ENCODE data around the gene EP300. TPM values are rescaled to one million over a fixed set of nuclear protein-coding genes. Genes with fewer than 3 reads are reported as not detected.
A peak's percentile ranks its signal among the peaks of the same experiment; 100 is the strongest.
"Not testable (repeated sequence)": the region's sequence is repeated elsewhere in the genome, so short reads cannot be mapped to it uniquely, and the experiment has no call there.

EP300 gene
- 27.4 TPM for polyA plus RNA-seq (2012; ENCODE audit: insufficient read depth, insufficient read length)

- H3K4me3 ChIP-seq (ENCODE audit: low read length), result peak within 1 kb of the TSS; percentile 70
- DNase-seq (ENCODE audit: low read depth, low spot score), result peak; percentile 78
Observed at GRCh38 chr22:41092023-41092817, at the start of gene EP300. TSS of gene EP300 (plus strand) at chr22:41092592. CDS start at chr22:41093005, 413 bp downstream.

- DNase-seq (ENCODE audit: low read depth, low spot score), result no peak
- no peak overlapping the region for H3K4me3 ChIP-seq (ENCODE audit: low read length)
Observed at GRCh38 chr22:41043722-41044121, 48.7 kb upstream of the EP300 start.

GRCh38 chr22:41045575-41045974, 46.8 kb upstream of the EP300 start:
- DNase-seq (ENCODE audit: low read depth, low spot score), result peak; percentile 32
- not testable (repeated sequence) for H3K4me3 ChIP-seq (ENCODE audit: low read length)

GRCh38 chr22:41047801-41048211, 44.6 kb upstream of the EP300 start:
- no peak for DNase-seq (ENCODE audit: low read depth, low spot score)

DNA sequence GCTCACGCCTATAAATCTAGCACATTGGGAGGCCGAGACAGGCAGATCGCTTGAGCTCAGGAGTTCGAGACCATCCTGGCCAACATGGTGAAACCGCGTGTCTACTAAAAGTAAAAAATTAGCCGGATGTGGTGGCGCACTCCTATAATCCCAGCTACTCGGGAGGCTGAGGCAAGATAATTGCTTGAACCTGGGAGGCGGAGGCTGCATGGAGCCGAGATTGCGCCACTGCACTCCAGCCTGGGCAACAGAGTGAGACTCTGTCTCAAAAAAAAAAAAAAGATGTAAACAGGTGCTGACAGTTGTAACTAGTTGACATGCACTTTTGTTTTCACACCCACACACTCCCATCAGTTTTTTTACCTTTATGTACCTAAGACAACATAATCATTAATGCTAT, 44.0 kb upstream of the EP300 start:
- H3K4me3 ChIP-seq (ENCODE audit: low read length); DNase-seq (ENCODE audit: low read depth, low spot score): not testable (repeated sequence)

More at GRCh38 chr22:41047801-41048211, 44.6 kb upstream of the EP300 start:
- no peak overlapping the region for H3K4me3 ChIP-seq (ENCODE audit: low read length)

- no peak for DNase-seq (ENCODE audit: low read depth, low spot score)
Observed at GRCh38 chr22:41048791-41049717, 43.3 kb upstream of the EP300 start.

GRCh38 chr22:41049795-41050194, 42.6 kb upstream of the EP300 start:
- H3K4me3 ChIP-seq (ENCODE audit: low read length); DNase-seq (ENCODE audit: low read depth, low spot score): not testable (repeated sequence)

More at GRCh38 chr22:41048791-41049717, 43.3 kb upstream of the EP300 start:
- H3K4me3 ChIP-seq (ENCODE audit: low read length), result no peak overlapping the region

DNA sequence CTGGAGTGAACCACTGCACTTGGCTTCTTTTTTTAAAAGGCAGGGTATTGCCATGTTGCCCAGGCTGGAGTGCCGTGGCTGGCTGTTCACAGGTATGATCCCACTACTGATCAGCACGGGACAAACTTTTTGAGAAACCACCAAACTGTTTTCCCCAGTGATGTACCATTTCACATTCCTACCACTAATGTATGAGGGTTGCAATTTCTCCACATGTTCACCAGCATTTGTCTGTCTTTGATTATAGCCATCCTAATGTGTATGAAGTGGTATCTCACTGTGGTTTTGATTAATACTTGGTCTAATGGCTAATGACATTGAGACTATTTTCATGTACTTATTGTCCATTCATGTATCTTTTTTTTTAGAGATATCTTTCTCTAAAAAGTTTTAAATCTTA, 41.5 kb upstream of the EP300 start:
- no peak overlapping the region for H3K4me3 ChIP-seq (ENCODE audit: low read length)
- DNase-seq (ENCODE audit: low read depth, low spot score), result no peak

DNA sequence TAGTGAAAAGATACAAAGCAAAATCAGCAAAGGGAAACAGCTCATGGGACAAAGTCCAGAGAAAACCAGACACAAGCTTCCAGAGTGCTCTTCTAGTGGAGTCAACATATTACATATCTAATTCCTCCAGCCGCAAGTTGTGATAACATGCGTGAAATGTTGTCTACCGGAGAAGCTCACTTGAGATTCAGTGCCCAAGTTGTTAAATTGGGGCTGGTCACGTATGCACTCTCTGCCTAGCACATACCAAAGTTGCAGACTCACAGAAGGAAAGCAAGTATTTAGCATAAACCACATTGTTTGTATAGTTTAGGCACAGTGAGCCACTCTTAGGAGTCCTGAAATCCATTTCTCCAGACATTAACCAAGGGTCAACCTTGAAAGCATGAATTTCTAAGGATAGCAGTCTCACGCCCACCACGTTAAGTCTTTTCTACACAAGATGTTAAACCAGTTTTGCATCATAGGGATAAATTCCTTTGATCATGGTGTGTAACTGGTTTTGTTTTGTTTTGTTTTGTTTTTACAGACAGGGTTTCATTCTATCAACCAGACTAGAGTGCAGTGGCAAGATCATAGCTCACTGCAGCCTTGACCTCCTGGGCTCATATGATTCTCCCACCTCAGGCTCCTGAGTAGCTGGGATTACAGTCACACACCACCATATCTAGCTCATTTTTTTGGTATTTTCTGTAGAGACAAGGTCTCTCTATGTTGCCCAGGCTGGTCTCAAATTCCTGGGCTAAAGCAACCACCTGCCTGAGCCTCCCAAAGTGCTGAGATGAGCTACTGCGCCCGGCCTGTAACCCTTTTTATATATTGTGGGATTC, 39.5 kb upstream of the EP300 start:
- DNase-seq (ENCODE audit: low read depth, low spot score), result no peak
- no peak overlapping the region for H3K4me3 ChIP-seq (ENCODE audit: low read length)

DNA sequence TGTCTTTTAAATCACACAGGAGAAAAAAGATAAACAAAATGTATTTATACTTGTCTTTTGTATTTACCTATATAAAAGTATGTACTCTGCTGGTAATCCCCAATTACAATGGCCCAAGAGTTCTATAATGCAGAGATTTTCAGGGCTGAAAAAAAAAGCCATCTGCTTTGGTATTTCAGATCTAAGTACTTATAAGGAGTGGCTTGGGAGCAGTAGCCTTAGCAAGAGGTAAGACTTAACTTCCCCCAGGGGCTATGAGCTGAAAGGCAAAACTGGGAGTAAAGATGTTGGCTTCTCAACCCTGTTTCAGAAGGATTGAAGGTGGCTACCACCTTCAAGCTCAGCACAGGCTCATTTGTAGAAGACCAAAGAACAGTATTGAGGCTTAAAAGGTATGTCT, 35.3 kb upstream of the EP300 start:
- DNase-seq (ENCODE audit: low read depth, low spot score), result no peak
- no peak overlapping the region for H3K4me3 ChIP-seq (ENCODE audit: low read length)

GRCh38 chr22:41062146-41062545, 30.2 kb upstream of the EP300 start:
- H3K4me3 ChIP-seq (ENCODE audit: low read length), result no peak overlapping the region
- DNase-seq (ENCODE audit: low read depth, low spot score), result no peak

DNA sequence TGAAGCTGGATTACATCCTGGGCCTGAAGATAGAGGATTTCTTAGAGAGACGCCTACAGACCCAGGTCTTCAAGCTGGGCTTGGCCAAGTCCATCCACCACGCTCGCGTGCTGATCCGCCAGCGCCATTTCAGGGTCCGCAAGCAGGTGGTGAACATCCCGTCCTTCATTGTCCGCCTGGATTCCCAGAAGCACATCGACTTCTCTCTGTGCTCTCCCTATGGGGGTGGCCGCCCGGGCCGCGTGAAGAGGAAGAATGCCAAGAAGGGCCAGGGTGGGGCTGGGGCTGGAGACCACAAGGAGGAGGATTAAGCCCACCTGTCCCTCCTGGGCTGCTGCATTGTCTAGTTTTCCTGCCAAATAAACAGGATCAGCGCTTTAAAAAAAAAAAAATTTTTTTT, 28.1 kb upstream of the EP300 start:
- not testable (repeated sequence) for H3K4me3 ChIP-seq (ENCODE audit: low read length); DNase-seq (ENCODE audit: low read depth, low spot score)

GRCh38 chr22:41066341-41066740, 26.1 kb upstream of the EP300 start:
- not testable (repeated sequence) for DNase-seq (ENCODE audit: low read depth, low spot score); H3K4me3 ChIP-seq (ENCODE audit: low read length)

- DNase-seq (ENCODE audit: low read depth, low spot score), result not testable (repeated sequence)
Observed at GRCh38 chr22:41067968-41068367, 24.4 kb upstream of the EP300 start.

DNA sequence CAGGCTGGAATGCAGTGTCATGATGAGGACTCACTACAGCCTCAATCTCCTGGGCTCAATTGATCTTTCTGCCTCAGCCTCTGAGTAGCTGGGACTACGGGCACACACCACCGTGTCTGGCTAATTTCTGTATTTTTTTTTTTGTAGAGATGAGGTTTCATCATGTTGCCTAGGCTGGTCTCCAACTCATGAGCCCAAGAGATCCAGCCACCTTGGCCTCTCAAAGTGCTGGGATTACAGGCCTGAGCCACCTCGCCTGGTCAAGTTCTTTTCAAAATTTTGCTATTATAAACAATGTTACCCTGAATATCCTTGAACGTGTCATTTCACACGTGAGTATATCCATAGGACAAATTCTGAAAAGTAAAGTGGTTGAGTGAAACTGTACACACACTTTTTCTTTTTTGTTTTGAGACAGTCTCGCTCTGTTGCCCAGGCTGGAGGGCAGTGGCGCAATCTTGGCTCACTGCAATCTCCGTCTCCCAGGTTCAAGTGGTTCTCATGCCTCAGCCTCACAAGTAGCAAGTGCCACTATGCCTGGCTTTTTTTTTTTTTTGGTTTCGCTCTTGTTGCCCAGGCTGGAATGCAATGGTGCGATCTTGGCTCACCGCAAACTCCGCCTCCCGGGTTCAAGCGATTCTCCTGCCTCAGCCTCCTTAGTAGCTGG, 21.6 kb upstream of the EP300 start:
- H3K4me3 ChIP-seq (ENCODE audit: low read length), result no peak overlapping the region
- no peak for DNase-seq (ENCODE audit: low read depth, low spot score)

More at GRCh38 chr22:41067968-41068367, 24.4 kb upstream of the EP300 start:
- H3K4me3 ChIP-seq (ENCODE audit: low read length), result not testable (repeated sequence)

GRCh38 chr22:41074061-41074460, 18.3 kb upstream of the EP300 start:
- H3K4me3 ChIP-seq (ENCODE audit: low read length), result no peak overlapping the region
- DNase-seq (ENCODE audit: low read depth, low spot score), result no peak

DNA sequence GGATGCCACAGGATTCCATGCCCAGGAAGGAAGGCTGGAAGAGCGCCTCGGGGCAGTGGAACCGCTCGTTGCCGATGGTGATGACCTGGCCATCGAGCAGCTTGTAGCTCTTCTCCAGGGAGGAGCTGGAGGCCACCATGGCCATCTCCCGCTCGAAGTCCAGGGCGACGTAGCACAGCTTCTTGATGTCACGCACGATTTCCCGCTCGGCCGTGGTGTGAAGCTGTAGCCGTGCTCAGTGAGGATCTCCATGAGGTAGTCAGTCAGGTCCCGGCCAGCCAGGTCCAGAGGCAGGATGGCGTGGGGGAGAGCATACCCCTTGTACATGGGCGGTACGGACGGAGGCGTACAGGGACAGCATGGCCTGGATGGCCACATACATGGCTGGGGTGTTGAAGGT, 17.9 kb upstream of the EP300 start:
- H3K4me3 ChIP-seq (ENCODE audit: low read length), result no peak overlapping the region
- DNase-seq (ENCODE audit: low read depth, low spot score), result no peak

DNA sequence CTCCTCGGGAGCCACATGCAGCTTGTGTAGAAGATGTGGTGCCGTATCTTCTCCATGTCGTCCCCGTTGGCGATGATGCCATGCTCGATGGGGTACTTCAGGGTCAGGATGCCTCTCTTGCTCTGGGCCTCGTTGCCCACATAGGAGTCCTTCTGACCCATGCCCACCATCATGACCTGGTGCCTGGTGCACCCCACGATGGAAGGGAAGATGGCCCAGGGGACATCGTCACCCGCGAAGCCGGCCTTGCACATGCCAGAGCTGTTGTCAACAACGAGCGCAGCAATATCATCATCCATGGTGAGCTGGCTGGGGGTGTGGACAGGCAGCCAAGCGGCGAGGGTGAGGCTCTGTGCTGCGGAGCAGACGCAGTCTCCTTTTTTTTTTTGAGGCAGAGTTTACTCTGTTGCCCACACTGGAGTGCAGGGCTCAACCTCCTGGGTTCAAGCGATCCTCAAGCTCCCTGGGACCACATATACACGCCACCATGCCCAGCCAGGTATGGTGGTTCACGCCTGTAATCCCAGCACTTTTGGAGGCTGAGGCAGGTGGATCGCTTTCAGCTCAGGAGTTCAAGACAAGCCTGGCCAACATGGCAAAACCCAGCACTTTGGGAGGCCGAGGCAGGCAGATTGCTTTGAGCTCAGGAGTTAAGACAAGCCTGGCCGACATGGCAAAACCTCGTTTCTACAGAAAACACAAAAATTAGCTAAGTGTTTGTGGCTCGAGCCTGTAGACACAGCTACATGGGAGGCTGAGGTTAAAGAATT, 17.3 kb upstream of the EP300 start:
- H3K4me3 ChIP-seq (ENCODE audit: low read length), result no peak overlapping the region
- DNase-seq (ENCODE audit: low read depth, low spot score), result no peak

Measured in Jurkat, Clone E6-1 (cell line).